Left lung (tissue), 10 donors: Measurements from ENCODE around the gene LHFPL3. TPM values are rescaled to one million over a fixed set of nuclear protein-coding genes. Genes with fewer than 3 reads are reported as not detected.

ENCODE experiments used
- ATAC-seq: fragments of 200-7000 bp; cut with Tn5 transposase; one replicate; pipeline ENCODE4 v1.9.1; 2020; ENCODE audit warnings: moderate library complexity
- DNase-seq, 4 donors: peaks; one replicate each; pipeline ENCODE4 v3.0.0-alpha.2; 2013 to 2020
- H3K27ac ChIP-seq, 2 donors: fragments of 200-600 bp; sonication (generic) in 1 of 2; one replicate each; pipeline versions ENCODE4 v1.5.0 to v1.8.0; 2020 to 2021
- H3K27me3 ChIP-seq, 2 donors: fragments of 200-600 bp; sonication (generic) in 1 of 2; one replicate each; pipeline versions ENCODE4 v1.5.0 to v1.8.0; 2020 to 2021
- H3K36me3 ChIP-seq, 2 donors: fragments of 200-600 bp; sonication (generic) in 1 of 2; one replicate each; pipeline versions ENCODE4 v1.5.0 to v1.8.0; 2020 to 2021
- H3K4me1 ChIP-seq, 2 donors: fragments of 200-600 bp; one replicate each; pipeline ENCODE4 v1.8.0; 2021
- H3K4me3 ChIP-seq, 2 donors: fragments of 200-600 bp; sonication (generic) in 1 of 2; one replicate each; pipeline versions ENCODE4 v1.5.0 to v1.8.0; 2020 to 2021; ENCODE audit warnings: mild to moderate bottlenecking in 1 of 2
- H3K9me3 ChIP-seq, 2 donors: fragments of 200-600 bp; sonication (generic) in 1 of 2; one replicate each; pipeline versions ENCODE4 v1.5.0 to v1.8.0; 2020 to 2021
- intact Hi-C, 2 donors: fragments of 100-400 bp; cut with DNase I; formaldehyde crosslinking; loops; one replicate each; pipeline versions ENCODE4 v1.11.2 to v1.14.2; 2022
- polyA plus RNA-seq, 6 donors: library from polyadenylated mRNA; unstranded; fragments of 120-200 nt; gene quantifications; one replicate each; pipeline ENCODE4 v1.2.1, GENCODE V29; 2013; ENCODE audit not compliant: insufficient read length in 6 of 6
- total RNA-seq, 2 donors: library from RNA; stranded (reverse); fragmentation: NEBNext Ultra II Directional; extraction: Animal tissue kit (Norgen Biotek cat#: 25700); gene quantifications; one replicate each; pipeline ENCODE4 v1.2.1, GENCODE V29; 2021
- TF ChIP-seq, protein P1 (sequence below), 2 donors: fragments of 200-600 bp; sonication (generic) in 1 of 2; IDR thresholded peaks; one replicate each; pipeline versions ENCODE4 v1.5.0 to v1.8.0; 2021; ENCODE audit warnings: antibody characterized with exemption in 2 of 2
- donor health status: DM: no; HTN: yes; CAD: no.
- donor health status: DM: no; HTN: no; CAD: no.

The LHFPL3 gene
- total and polyA plus RNA-seq, 8 donors: 1.0 to 3.7 (median 2.5) TPM; not detected in 2

GRCh38 chr7:104366390-104366789 lies 38.0 kb downstream of the LHFPL3 start:
- DNase-seq (no peak), ATAC-seq (no peak)
- no peak overlapping the region for H3K27ac ChIP-seq
- no peaks in the 10 kb centered on the region for H3K36me3 ChIP-seq
- H3K4me3 ChIP-seq: no peak overlapping the region
- H3K27me3 ChIP-seq: no peaks in the 10 kb centered on the region
- TF ChIP-seq, protein P1, sequence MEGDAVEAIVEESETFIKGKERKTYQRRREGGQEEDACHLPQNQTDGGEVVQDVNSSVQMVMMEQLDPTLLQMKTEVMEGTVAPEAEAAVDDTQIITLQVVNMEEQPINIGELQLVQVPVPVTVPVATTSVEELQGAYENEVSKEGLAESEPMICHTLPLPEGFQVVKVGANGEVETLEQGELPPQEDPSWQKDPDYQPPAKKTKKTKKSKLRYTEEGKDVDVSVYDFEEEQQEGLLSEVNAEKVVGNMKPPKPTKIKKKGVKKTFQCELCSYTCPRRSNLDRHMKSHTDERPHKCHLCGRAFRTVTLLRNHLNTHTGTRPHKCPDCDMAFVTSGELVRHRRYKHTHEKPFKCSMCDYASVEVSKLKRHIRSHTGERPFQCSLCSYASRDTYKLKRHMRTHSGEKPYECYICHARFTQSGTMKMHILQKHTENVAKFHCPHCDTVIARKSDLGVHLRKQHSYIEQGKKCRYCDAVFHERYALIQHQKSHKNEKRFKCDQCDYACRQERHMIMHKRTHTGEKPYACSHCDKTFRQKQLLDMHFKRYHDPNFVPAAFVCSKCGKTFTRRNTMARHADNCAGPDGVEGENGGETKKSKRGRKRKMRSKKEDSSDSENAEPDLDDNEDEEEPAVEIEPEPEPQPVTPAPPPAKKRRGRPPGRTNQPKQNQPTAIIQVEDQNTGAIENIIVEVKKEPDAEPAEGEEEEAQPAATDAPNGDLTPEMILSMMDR (IDR thresholded peaks at IDR 0.05): no peak
- H3K9me3 ChIP-seq: no peaks in the 10 kb centered on the region
- no peaks in the 10 kb centered on the region for H3K4me1 ChIP-seq
- intact Hi-C loops: no loop called here

GRCh38 chr7:104367926-104368325 lies 39.5 kb downstream of the LHFPL3 start:
- no peaks in the 10 kb centered on the region for H3K4me1 ChIP-seq
- H3K36me3 ChIP-seq: no peaks in the 10 kb centered on the region
- intact Hi-C loops: no loop called here
- H3K27me3 ChIP-seq: no peaks in the 10 kb centered on the region
- H3K9me3 ChIP-seq: no peaks in the 10 kb centered on the region
- TF ChIP-seq, protein P1 (IDR thresholded peaks at IDR 0.05): no peak
- no peak for DNase-seq
- no peak overlapping the region for H3K27ac ChIP-seq
- H3K4me3 ChIP-seq: no peak overlapping the region
- ATAC-seq: no peak

- H3K27ac ChIP-seq: no peak overlapping the region
- TF ChIP-seq, protein P1 (IDR thresholded peaks at IDR 0.05): no peak
- no peaks in the 10 kb centered on the region for H3K4me1 ChIP-seq
- no peaks in the 10 kb centered on the region for H3K9me3 ChIP-seq
- no peaks in the 10 kb centered on the region for H3K27me3 ChIP-seq
- no peak overlapping the region for H3K4me3 ChIP-seq
- H3K36me3 ChIP-seq: no peaks in the 10 kb centered on the region
- intact Hi-C loops: no loop called here
- DNase-seq: no peak
- ATAC-seq: no peak
Measured at GRCh38 chr7:104371216-104371979, 43.0 kb downstream of the LHFPL3 start.

GRCh38 chr7:104371980-104372357 lies 43.6 kb downstream of the LHFPL3 start:
- no peaks in the 10 kb centered on the region for H3K9me3 ChIP-seq
- H3K27me3 ChIP-seq: no peaks in the 10 kb centered on the region
- H3K4me1 ChIP-seq: no peaks in the 10 kb centered on the region
- no peak overlapping the region for H3K4me3 ChIP-seq
- intact Hi-C loops: no loop called here
- no peak for ATAC-seq
- TF ChIP-seq, protein P1 (IDR thresholded peaks at IDR 0.05): no peak
- H3K27ac ChIP-seq: no peak overlapping the region
- H3K36me3 ChIP-seq: no peaks in the 10 kb centered on the region
- DNase-seq: no peak

DNA sequence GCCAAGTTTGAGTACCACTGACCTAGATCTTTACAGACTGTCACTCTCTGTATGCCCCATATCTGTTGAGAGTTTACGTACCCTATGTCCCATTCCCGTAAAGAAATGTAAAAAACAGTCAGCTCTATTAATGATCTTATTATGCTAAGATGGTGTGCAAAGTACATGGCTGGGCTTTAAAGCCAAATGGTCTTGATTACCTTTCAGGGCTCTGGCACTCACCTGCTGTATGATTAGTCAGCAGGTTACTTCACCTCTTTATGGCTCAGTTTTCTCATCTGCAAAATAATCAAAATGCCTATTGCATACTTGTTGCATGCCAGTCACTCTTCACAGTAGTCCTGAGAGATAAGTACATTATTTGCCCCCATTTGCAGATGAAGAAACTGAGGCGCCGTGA lies 54.2 kb downstream of the LHFPL3 start:
- no peak for ATAC-seq
- peaks cover 0 to 19% of the 10 kb centered on the region in 2 donors for H3K9me3 ChIP-seq
- no peak overlapping the region for H3K27ac ChIP-seq
- H3K36me3 ChIP-seq: no peaks in the 10 kb centered on the region
- intact Hi-C loops: no loop called here
- H3K4me1 ChIP-seq: no peaks in the 10 kb centered on the region
- no peak for DNase-seq
- H3K4me3 ChIP-seq: no peak overlapping the region
- H3K27me3 ChIP-seq: no peaks in the 10 kb centered on the region
- TF ChIP-seq, protein P1 (IDR thresholded peaks at IDR 0.05): no peak
